Iris pigment epithelial cell (primary cell): ENCODE data around the gene UNC119.
A peak's percentile ranks its signal among the peaks of the same experiment; 100 is the strongest.
"Not testable (repeated sequence)": the region's sequence is repeated elsewhere in the genome, so short reads cannot be mapped to it uniquely, and the experiment has no call there.

Experiments used
- DNase-seq: peaks from one replicate; pipeline ENCODE4 v3.0.0-alpha.2; 2011; ENCODE audit warnings: low read depth

Gene UNC119

DNA sequence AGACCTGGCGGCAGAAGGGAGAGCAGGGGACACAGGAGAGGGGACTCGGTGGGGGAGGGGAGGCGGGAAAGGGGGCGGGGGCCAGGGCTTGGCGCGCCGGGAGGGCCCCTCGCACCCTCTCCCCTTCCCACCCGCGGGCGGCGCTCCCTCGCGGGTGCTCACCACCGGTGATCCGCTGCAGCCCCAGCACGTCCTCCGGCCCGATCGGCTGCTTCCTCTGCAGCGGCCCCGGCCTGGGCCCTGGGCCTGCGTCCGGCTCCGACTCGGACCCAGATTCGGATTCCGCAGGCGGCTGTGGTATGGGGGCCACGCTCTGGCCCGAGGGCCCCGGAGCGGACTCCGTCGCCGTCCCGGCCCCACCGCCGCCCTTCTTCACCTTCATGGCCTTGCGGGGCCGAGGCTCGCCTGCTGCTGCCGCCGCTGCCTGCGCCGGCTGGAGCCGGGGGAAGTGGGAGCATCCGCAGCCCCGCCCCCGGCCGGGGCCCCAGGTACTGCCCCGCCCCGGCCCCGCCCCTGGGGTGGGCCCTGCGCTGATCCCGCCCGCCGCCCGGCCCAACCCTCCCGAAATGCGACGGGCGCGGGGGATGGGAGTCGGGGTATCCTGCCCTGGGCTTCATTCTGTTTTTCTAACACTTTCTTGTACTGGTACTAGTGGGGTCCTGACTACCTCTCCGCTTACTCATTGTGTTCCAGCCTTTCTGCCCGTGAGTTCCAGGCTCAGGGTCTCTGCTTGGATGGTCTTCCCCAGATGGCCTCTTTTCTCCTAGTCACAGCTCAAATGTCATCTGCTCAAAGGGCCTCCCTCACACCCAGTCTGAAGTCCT lies at the start of gene UNC119:
UNC119 (minus strand) TSS at position 449 of the 824 bp plus-strand sequence; CDS start at position 382, 67 bp downstream.
- DNase-seq, result peak; percentile 69

DNA sequence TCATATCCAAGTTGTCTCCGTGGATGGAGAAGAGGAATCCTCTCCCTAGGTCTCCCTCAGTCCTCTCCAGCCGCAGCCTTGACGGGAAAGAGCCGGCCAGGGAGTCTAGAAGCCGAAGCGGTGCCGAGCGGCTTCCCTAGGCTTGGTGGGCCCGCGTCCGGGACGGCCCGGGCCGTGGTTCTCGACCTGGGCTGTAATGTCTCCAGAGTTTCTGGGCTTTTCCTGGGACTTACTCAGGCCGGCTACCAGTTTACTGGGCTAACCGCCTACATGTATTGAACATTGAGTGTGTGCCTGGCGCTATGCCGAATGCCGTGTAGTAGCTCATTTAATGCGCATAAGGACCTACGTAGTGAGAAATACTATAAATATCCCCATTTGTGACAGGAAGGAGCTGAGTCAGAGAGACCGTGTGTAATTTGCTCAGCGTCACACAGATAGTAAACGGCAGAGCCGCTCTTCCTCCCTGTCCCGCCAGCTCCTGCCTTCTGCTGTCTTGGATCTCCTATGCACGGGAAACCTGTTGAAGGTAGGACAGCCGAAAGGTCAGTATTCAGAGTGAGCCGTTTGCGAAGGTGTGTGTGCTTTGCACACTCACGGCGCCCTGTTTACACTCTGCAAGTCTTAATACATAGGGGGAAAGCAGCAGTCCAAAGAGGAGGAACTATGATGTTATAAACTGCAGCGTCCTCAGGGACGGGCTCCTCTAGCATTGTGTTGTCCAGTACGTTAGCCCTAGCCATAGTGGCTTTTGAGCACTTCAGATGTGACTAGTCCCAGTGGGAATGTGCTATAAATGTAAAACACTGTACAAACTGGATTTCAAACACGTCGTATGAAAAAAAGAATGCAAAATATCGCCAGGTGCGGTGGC lies 47.1 kb upstream of the UNC119 start:
- DNase-seq, result peak; percentile 89

DNA sequence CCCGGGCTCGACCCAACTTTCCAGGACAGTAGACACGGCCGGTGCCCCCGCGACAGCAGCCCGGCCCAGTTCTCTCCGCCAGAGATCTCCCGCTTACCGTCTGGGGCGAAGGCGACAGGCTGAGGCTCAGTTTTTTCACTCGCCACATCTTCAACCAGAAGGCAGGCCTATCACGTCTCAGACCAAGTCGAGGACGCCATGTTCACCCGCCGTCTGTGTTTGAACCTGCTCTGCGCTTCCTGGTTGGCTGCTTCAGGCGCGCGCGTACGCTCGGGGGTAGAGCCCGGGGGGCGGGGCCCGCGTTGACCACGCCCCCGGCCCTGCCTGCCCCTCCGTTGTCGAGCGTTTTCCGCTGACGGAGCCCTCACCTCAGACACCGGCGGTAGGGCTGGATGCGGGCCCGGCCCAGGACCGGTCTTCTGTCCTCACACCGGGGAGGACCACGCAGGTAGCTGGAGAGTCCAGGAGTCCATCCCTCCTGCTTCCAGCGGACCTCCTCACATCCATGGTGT lies 46.4 kb upstream of the UNC119 start, which contains the start of gene SPAG5:
SPAG5 (minus strand) TSS at position 227 of the 512 bp plus-strand sequence; CDS start at position 148, 79 bp downstream.
- DNase-seq, result peak; percentile 90

DNA sequence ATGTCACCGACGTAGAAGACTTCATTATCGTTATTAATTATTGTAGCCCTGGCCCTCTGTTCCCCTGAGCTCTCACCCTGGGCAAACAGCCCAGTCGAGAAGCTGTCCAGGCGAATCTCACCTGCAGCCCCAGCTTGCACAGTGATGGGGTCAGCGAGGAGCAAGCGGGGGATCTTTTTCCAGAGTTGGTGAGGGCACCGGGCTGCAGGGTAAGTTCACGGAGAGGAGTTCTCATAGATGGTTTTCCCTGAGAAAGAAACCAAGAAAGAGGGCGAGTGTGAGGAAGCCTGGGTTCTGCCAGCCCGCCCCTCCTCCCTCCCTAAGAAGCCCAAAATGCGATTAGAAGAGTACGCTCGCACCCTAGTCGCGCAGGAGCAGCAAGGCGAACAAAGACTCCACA lies 46.0 kb upstream of the UNC119 start:
- no peak for DNase-seq

DNA sequence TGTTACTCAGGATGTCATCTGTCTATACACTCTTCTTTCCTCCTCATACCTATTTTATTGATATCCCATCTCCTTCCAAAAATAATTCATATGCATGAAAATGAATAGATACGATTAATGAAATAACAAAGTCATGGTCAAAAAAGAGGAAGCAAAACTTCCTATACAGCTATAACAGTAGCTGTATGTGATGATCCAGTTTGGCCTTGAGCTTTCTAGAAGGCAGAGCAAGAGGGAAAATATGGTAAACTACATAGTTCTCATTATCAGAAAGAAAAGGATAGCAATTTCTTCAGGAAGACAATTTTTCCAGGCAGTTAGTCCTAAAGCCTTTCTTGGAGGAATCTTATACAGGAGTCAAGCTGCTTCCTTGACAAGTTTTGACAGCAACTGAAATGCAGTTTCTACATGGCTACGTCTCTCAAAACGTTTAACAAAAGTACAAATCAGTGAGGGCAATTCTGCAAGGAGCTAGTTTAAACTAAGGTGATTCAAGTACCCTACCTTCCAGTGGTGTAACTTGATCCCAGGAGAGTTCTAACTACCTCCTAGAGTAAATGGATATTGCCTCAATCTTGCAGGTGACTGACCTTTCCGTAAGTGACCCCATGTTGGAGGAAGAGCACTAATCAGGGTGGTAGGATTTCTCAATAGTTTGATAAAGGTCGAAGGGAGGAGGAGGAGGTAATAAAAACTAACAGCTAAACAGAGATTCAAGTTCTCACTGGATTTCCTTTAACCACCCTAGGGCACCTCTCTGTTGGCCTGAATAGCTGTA lies 45.4 kb upstream of the UNC119 start:
- DNase-seq, result no peak

DNA sequence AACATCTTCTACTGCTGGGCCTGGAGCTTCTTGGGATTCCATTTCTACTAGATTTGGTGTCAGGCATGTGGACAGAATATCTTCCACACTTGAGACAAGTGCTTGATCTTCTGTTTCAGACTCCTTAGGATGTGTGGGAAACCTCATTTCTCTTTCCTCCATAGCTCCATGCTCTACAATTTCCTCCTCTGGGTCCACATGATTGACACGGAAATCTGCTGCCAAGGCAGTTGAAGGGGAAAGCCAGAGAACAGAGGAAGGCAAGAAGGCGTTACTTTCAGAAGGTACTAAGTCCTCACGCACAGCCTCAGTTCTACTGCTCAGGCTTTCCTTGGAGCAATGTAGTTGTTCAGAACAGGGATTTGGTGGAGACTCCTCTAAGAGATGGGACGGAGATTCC lies 39.8 kb upstream of the UNC119 start:
- no peak for DNase-seq

DNA sequence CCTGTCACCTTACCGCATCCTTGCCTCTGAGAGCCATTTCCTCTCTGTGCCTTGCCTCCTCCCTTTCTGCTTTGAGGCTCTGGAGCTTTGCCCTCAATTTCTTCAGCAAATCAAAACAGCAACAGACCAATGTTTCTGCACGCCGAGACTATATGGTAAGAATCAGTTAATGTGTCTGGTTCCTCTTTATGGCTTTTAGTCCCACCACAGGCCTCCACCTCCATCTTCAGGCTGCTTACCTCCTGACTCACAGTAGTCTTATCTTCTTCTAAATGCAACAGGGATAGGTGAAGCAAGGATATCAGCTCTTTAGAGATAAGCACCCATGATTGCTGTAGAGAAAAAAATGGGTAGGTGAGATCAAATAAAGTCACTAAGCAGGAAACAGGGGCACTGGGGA lies 33.4 kb upstream of the UNC119 start:
- DNase-seq, result no peak

DNA sequence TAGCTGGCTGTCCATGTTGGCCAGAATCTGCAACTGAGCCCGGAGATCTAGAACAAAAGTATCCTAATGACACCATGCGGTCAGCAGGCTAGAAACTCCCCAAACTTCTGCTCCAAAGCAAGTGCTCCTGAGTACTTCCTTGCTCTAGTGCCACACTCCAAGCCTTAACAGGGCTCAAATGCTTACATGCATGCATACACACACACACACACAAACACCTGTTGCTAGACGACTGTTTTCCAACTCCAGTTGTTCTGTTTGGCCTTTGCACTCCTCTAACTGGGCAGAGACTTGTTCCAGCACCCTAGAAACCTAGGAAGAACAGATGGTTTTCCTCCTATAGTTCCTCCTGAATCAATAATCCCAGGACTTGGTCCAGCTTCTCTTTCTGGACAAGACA lies 32.0 kb upstream of the UNC119 start:
- DNase-seq, result no peak

DNA sequence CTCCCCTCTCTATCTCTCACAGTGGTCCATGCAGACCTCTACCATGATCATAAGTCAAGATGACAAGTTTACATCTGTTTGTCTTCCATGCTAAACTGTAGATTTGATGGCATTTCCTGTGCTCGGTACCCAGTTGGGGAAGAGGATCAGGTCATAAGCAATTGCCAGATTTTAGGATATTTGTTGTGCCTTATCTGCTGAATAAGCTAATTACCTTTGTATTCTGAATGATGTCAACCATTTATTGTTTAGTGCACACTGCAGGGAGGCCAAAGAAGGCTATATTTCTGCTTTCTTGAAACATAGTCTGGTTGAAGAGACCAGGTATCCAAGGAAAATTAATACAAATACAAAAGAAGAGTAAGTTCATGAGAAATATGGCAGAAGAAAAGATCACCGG lies 30.1 kb upstream of the UNC119 start:
- DNase-seq, result no peak

DNA sequence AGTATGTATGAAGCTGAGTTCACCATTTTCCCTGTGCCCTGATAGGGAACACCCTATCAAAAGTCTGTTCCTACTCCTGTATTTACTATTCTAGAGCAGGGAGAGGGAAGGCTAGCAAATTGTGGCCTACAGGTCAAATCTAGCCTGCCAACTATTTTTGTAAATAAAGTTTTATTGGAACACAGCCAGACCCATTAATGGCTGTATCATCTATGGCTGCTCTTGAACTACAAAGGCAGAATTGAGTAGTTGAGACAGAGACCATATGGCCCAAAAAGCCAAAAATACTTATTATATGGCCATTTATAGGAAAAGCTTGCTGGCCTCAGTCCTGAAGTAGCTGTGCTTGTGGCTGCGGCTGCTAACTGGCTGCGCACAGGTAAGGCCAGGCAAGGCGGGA lies 28.5 kb upstream of the UNC119 start:
- no peak for DNase-seq

DNA sequence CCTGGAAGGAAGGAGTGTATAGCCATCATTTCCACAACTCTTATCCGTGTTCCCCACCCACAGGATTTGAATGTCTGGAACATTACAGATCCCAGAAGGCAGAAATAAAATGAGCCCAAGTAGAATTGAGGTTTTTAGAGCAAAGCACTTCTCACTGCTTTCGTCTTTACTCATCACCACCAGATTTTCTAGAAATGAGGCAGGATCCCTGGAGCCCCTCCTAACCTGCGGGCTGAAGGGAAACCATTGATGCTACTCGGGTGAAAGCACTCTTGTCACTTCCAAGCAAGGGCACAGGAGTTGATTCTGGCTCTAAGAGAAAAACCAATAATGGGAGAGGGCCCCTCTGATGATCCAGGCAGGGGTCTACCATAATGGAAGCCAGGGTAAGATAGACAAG lies 27.1 kb upstream of the UNC119 start:
- no peak for DNase-seq

DNA sequence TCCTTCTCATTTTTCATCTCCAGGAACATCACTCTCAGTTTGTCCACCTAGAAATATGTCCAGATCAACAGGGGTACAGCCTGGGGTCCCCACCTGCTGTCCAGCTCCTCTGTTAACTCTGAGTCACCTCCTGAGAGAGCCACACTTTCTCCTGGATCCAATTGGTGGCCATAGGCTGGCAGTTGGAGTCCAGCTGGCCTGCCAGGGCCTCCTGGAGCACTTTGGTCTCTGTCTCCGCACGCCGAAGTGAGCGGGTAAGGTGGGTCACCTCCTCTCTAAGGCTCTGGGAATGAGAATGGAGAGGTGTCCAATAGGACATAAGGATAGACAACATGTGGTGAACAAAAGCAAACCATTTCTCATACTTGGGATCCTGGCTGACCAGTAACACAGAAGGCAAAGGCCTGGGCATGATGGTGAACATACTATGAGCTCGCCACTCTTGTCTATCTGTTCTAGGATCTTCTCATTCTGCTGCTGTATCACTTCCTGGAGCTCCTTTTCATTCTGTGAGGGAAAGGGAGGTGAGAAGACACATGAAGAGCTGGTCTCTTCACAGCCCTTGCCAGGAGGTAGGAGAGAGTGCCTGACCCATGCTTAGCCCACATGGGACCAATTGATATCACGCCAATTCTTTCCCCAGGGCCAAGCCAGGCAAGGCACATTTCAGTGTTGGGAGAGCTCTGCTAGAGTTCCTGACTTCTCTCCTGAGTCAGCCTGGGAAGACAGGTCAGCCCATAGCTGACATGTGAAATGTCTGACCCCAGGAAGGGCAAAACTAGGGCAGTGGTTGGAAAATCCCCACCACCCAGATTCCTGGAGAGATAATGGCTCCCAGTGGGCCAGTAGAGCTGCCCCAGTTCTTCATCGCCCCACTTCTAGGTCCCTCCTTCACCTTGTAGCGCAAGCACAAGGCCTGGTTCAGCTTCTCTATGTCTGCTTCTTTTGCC lies 26.1 kb upstream of the UNC119 start:
- DNase-seq, result no peak

DNA sequence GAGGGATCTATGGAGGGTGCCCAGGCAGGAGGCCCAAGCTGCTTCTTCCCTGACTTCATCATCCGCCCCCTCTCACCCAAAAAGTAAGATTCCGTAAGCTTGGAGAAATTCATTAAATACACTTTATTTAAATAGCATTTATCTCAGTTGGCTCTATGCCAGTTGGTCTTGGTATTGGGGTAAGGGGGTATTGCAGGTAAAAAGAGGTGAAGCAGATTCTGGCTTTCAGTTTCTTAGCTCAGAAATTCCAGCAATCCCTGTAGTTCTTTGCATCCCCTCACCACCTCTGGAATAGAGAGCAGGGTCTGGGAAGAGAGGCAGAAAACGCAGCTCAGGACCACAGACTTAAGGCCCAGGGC lies 25.0 kb upstream of the UNC119 start:
- DNase-seq, result no peak

DNA sequence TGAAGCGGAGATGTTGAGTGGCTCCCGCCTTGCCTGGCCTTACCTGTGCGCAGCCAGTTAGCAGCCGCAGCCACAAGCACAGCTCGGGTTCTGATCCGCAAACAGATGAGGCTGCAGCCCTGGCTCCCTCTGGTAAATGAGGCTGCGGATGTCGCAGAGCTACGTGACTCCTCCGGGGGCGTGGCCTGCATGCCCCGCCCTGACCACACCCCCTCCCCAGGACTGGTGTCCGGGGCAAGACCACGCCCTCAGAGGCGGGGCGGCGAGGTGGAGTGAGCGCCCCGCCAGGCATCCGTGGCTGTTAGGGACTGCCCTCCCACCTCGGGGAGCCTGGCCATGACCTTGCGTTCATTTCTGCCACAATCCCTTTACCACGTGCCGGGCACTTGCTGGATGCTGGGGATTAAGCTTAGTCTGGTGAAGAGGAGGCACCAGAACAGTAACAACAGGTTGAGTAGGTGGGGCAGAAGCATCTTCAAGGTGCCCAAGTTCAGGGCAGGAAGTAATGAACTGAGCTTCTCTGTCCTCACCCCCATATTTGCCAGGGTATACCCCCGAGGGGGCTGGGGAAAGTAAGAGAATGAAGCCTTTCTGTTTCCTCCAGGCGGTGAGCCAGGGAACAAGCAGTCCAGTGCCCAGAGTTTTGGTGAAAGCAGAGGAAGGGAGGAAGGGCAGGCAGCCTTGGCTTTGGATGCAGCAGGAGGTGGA lies 24.5 kb upstream of the UNC119 start, which contains the start of gene ALDOC:
ALDOC (minus strand) TSS at position 138 of the 708 bp plus-strand sequence. CDS start 1,363 bp downstream, outside the sequence.
- peak; percentile 93 for DNase-seq

DNA sequence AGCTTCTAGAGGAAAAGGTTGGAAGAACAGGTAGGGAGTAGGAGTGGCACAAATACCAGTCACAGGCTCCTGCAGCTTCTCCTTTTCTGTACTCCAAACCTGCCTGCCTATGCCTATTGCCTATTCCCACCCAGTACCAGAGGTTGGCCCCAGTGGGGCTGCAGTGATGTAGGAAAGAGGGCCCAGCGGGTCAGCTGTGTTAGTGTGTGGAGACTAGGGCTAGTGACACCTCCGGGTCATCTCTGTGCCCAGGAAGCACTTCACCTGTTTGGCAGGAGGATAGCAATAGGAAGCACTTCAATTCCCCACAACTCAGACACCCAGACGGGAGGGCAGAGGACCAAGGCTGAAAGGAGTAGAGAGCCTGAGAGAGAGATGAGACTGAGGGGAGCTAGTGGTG lies 23.6 kb upstream of the UNC119 start:
- DNase-seq, result not testable (repeated sequence)

DNA sequence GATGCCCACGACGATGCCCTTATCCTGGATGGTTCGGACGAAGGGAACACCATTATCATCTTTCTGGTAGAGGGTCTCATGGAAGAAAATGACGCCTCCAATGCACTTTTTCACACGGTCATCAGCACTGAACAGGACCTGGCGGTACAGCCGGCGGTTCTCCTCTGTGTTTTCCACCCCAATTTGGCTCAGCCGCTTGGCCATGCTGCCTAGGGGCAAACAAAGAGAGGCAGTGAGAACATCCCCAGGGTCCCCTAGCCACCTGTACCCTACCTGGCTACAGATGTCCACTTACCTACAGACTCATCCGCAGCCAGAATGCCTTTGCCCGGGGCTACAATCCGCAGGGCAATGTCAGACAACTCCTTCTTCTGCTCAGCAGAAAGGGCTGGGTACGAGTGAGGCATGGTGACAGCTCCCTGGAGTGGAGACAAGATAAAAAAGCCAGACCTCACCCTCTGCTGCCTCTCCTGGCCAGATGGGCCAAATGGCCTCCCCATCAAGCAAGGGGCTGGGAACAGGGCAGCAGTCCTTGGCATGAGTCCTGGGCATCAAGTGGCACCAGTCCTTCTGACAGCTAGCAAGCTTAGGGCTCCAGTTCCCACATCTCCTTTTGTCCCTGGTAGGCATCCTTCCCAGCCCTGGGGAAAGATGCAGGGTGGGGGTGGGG lies 22.8 kb upstream of the UNC119 start:
- no peak for DNase-seq

DNA sequence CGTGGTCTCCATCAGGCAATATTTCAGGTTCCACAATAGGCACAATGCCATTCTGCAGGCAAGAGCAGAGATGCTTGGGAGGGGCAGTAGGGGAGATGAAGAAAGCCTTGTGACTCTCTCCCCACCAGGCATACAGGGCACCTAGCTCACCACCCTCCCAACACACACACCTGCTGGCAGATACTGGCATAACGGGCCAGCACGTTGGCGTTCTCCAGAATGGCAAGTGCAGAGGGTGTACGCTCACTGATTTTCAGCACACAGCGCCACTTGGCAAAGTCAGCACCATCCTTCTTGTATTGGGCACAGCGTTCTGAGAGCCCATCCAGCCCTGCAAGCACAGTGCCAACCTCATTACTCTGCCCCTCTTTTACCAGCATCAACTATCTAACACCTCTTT lies 22.1 kb upstream of the UNC119 start:
- DNase-seq, result no peak

DNA sequence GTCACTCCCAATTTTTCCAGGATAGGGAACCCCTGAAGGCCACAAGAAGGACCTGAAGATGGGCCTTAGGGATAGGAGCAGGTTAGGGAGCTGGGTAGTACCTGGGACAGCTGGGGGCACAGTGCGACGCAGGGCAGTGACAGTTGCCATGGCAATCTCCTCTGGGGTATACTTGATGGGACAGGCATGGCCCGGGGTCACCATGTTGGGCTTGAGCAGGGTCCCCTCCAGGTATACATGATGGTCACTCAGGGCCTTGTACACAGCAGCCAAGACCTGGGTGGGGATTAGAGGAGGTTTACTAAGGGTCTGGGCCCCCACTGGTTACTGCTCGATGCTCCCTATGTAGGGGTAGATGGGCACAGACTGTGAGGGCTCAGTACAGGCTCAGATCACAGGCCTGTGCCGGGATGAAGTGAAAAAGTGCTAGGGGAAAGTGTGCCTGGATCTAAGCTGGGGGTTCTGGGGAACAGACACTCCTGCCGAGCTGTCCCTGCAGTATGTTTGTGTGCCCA lies 21.6 kb upstream of the UNC119 start:
- DNase-seq, result no peak

DNA sequence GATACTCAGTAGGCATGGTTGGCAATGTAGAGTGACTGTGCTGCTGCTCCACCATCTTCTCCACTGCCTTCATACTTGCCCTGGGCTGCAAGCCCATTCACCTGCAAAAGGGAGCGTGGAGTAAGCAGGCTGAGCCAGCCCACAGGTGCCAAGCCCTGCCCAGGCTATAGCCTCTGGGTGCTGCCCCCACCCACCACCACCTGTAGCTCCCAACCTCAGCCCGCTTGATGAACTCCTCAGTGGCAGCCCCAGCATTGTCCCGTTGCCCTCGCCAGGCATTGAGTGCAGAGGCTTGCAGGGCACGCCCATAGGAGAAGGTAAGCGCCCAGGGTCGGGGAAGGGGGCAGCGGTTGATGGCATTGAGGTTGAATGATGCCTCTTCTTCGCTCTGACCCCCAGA lies 21.1 kb upstream of the UNC119 start:
- no peak for DNase-seq
